H1 (cell line): Measurements from ENCODE around the gene TAF1D. TPM values are rescaled to one million over a fixed set of nuclear protein-coding genes. Genes with fewer than 3 reads are reported as not detected.
"Not testable (repeated sequence)": the region's sequence is repeated elsewhere in the genome, so short reads cannot be mapped to it uniquely, and the experiment has no call there.

Experiments used
- CTCF ChIA-PET: fragments of 300-600 bp; sonication (Branson Sonifier 250); formaldehyde crosslinking; loops from one replicate; lab custom pipeline; 2021; ENCODE audit not compliant: partially characterized antibody; lab: Charles Lee
- POLR2A ChIA-PET: fragments of 300-600 bp; sonication (Branson Sonifier 250); formaldehyde crosslinking; loops from one replicate; lab custom pipeline; 2021; ENCODE audit warnings: inconsistent platforms; ENCODE audit not compliant: partially characterized antibody; lab: Charles Lee
- DNase-seq, 2 experiments: peaks; one replicate each; pipeline versions ENCODE4 v3.0.0 to v3.0.0-alpha.2; 2010 to 2022; ENCODE audit warnings: low spot score in 2 of 2, low read depth in 1 of 2, mixed read lengths in 1 of 2
- FAIRE-seq: peaks from 2 replicates; lab custom pipeline; 2011; peaks lifted over from hg19 to GRCh38; lab: Jason Lieb, UNC
- H2AFZ ChIP-seq: 2 replicates; pipeline ENCODE4 v1.8.1; 2012; ENCODE audit warnings: low read length, inconsistent platforms
- H2AK5ac ChIP-seq: 2 replicates; pipeline ENCODE4 v1.6.1; 2013; ENCODE audit warnings: low read depth, low read length
- H2BK120ac ChIP-seq: replicated peaks from 2 replicates; pipeline ENCODE3; 2013; ENCODE audit warnings: low read depth, low read length, inconsistent platforms
- H2BK12ac ChIP-seq: 2 replicates; pipeline ENCODE4 v1.6.1; 2013; ENCODE audit warnings: low read depth, low read length
- H2BK15ac ChIP-seq: 2 replicates; pipeline ENCODE4 v1.6.1; 2013; ENCODE audit warnings: low read length
- H2BK20ac ChIP-seq: 2 replicates; pipeline ENCODE4 v1.6.1; 2013; ENCODE audit warnings: low read length
- H2BK5ac ChIP-seq: 2 replicates; pipeline ENCODE4 v1.6.1; 2013; ENCODE audit warnings: low read depth, low read length
- H3K14ac ChIP-seq: 2 replicates; pipeline ENCODE4 v1.6.1; 2013; ENCODE audit warnings: inconsistent platforms; ENCODE audit not compliant: insufficient read length
- H3K18ac ChIP-seq: 2 replicates; pipeline ENCODE4 v1.6.1; 2013; ENCODE audit warnings: low read length; ENCODE audit errors: extremely low read depth
- H3K23ac ChIP-seq: 2 replicates; pipeline ENCODE4 v1.6.1; 2013; ENCODE audit warnings: inconsistent platforms; ENCODE audit not compliant: insufficient read length
- H3K23me2 ChIP-seq: 2 replicates; pipeline ENCODE4 v1.6.1; 2013; ENCODE audit warnings: low read depth, low read length
- H3K27ac ChIP-seq: 2 replicates; pipeline ENCODE4 v1.6.1; 2011; ENCODE audit warnings: low read depth, low read length, inconsistent platforms
- H3K27me3 ChIP-seq, 4 experiments: replicated peaks in 1 of 4; 1 replicate in 1 of 4; 2 replicates in 3 of 4; pipeline versions ENCODE4 v1.6.1 to v1.8.1; 2011 to 2013; ENCODE audit warnings: low read length in 3 of 4, mild to moderate bottlenecking in 3 of 4, inconsistent platforms in 2 of 4, mixed read lengths in 2 of 4, moderate library complexity in 1 of 4; ENCODE audit not compliant: control insufficient read depth in 3 of 4, insufficient read depth in 3 of 4; ENCODE audit errors: extremely low read depth in 1 of 4
- H3K36me3 ChIP-seq, 4 experiments: 2 replicates each; pipeline versions ENCODE4 v1.6.1 to v1.8.1; 2011 to 2013; ENCODE audit warnings: mild to moderate bottlenecking in 4 of 4, low read length in 3 of 4, moderate library complexity in 2 of 4, control low read depth in 1 of 4, inconsistent platforms in 1 of 4; ENCODE audit not compliant: insufficient read depth in 4 of 4, control insufficient read depth in 2 of 4
- H3K4ac ChIP-seq: replicated peaks from 2 replicates; pipeline ENCODE3; 2013; ENCODE audit warnings: low read length, low read depth, mixed read lengths, inconsistent platforms; ENCODE audit not compliant: insufficient read length
- H3K4me1 ChIP-seq, 4 experiments: replicated peaks in 1 of 4; 1 replicate in 1 of 4; 2 replicates in 3 of 4; pipeline versions ENCODE4 v1.6.1 to v1.8.1; 2011 to 2013; ENCODE audit warnings: low read length in 3 of 4, inconsistent platforms in 2 of 4, mixed read lengths in 1 of 4; ENCODE audit not compliant: insufficient read depth in 4 of 4, control insufficient read depth in 3 of 4
- H3K4me2 ChIP-seq, 2 experiments: 2 replicates each; pipeline versions ENCODE4 v1.6.1 to v1.8.1; 2011 to 2013; ENCODE audit warnings: low read depth in 2 of 2, low read length in 2 of 2, control low read depth in 1 of 2, inconsistent platforms in 1 of 2, mild to moderate bottlenecking in 1 of 2; ENCODE audit not compliant: insufficient read depth in 1 of 2
- H3K4me3 ChIP-seq, 4 experiments: fragments of 200-600, 300-600 bp in 1 of 4; sonication (generic), shearing (Covaris generic), sonication (Bioruptor Twin) in 1 of 4; 2 replicates each; pipeline versions ENCODE4 v1.5.1 to v1.8.1; 2011 to 2016; ENCODE audit warnings: low read length in 4 of 4, low read depth in 3 of 4, control low read depth in 2 of 4, inconsistent platforms in 2 of 4, mild to moderate bottlenecking in 2 of 4, mixed read lengths in 1 of 4, moderate library complexity in 1 of 4; ENCODE audit not compliant: insufficient read depth in 2 of 4; ENCODE audit errors: extremely low read depth in 1 of 4
- H3K56ac ChIP-seq: replicated peaks from 2 replicates; pipeline ENCODE3; 2013; ENCODE audit warnings: low read depth, mild to moderate bottlenecking, mixed read lengths, low read length, inconsistent platforms; ENCODE audit not compliant: insufficient read length
- H3K79me1 ChIP-seq: 2 replicates; pipeline ENCODE4 v1.6.1; 2013; ENCODE audit warnings: low read depth, low read length, control low read depth
- H3K79me2 ChIP-seq, 2 experiments: 2 replicates each; pipeline versions ENCODE4 v1.6.1 to v1.8.1; 2012 to 2013; ENCODE audit warnings: low read length in 2 of 2, mild to moderate bottlenecking in 2 of 2, inconsistent platforms in 1 of 2; ENCODE audit not compliant: insufficient read depth in 2 of 2, control insufficient read depth in 1 of 2
- H3K9ac ChIP-seq, 4 experiments: replicated peaks in 1 of 4; 1 replicate in 1 of 4; 2 replicates in 3 of 4; pipeline versions ENCODE4 v1.6.1 to v1.8.1; 2011 to 2013; ENCODE audit warnings: low read depth in 3 of 4, low read length in 3 of 4, control low read depth in 2 of 4, mild to moderate bottlenecking in 2 of 4, moderate library complexity in 2 of 4, inconsistent platforms in 1 of 4; ENCODE audit errors: extremely low read depth in 1 of 4
- H3K9me3 ChIP-seq, 2 experiments: 2 replicates each; pipeline versions ENCODE4 v1.6.1 to v1.8.1; 2012 to 2013; ENCODE audit warnings: mild to moderate bottlenecking in 2 of 2, moderate library complexity in 2 of 2, control low read depth in 1 of 2, inconsistent platforms in 1 of 2, low read depth in 1 of 2, low read length in 1 of 2, mixed read lengths in 1 of 2; ENCODE audit not compliant: insufficient read depth in 2 of 2
- H4K20me1 ChIP-seq, 2 experiments: replicated peaks in 1 of 2; 2 replicates each; pipeline versions ENCODE3 to v1.8.1; 2011 to 2013; ENCODE audit warnings: inconsistent platforms in 2 of 2, low read length in 2 of 2, mild to moderate bottlenecking in 1 of 2; ENCODE audit not compliant: insufficient read depth in 2 of 2, control insufficient read depth in 1 of 2
- H4K5ac ChIP-seq: 2 replicates; pipeline ENCODE4 v1.6.1; 2013; ENCODE audit warnings: low read length, low read depth, mixed read lengths, inconsistent platforms; ENCODE audit not compliant: insufficient read length
- H4K8ac ChIP-seq: 2 replicates; pipeline ENCODE4 v1.8.0; 2013; ENCODE audit warnings: mild to moderate bottlenecking, moderate library complexity, low read length, inconsistent platforms; ENCODE audit not compliant: insufficient read depth; ENCODE audit errors: extremely low read depth
- H4K91ac ChIP-seq: replicated peaks from 2 replicates; pipeline ENCODE3; 2013; ENCODE audit warnings: low read length, mixed read lengths, inconsistent platforms; ENCODE audit not compliant: insufficient read length
- WGBS, 2 experiments: shearing (Covaris generic) in 1 of 2; methylation state at CpG; one replicate each; pipeline versions ENCODE4 v1.1.6 to v1.1.7; 2013 to 2015; ENCODE audit warnings: low lambda C conversion rate in 2 of 2, mixed read lengths in 2 of 2, inconsistent platforms in 1 of 2, low coverage in 1 of 2, missing lambda C conversion rate in 1 of 2; ENCODE audit not compliant: insufficient replicate concordance in 2 of 2, insufficient coverage in 1 of 2, insufficient read length in 1 of 2; ENCODE audit errors: extremely low coverage in 1 of 2, missing lambda C conversion rate in 1 of 2; 5-methylcytosine and 5-hydroxymethylcytosine counted together
- polyA plus RNA-seq, 7 experiments: library from polyadenylated mRNA; depleted of rRNA in 3 of 7; stranded (reverse) in 5 of 7; unstranded in 2 of 7; fragments of >200 nt in 5 of 7; fragments of 200-250 nt in 2 of 7; gene quantifications; 1 replicate in 5 of 7; 2 replicates in 1 of 7; 4 replicates in 1 of 7; pipeline versions ENCODE4 v1.2.1 to v1.2.3, GENCODE V29; 2011 to 2013; ENCODE audit warnings: missing spikeins in 2 of 7, mixed read lengths in 2 of 7
- total RNA-seq: library from RNA; stranded (reverse); fragmentation: NEBNext Ultra II Directional; extraction: Animal tissue kit (Norgen Biotek cat#: 25700); gene quantifications from 2 replicates; pipeline ENCODE4 v1.2.1, GENCODE V29; 2021

The TAF1D gene
- total and polyA plus RNA-seq, 2 of the 8 experiments (the other 6 are each of a cell fraction or from before 2014, with no cell fraction given), result 64.7 to 212 TPM

- not testable (repeated sequence) for FAIRE-seq
Measured at GRCh38 chr11:93774560-93774959, 33.3 kb upstream of the TAF1D start.

More at GRCh38 chr11:93774560-93774959, 33.3 kb upstream of the TAF1D start:
- WGBS, 2 experiments, result 89% methylated on average over 3 of the region's 3 CpGs; no CpG with 5 or more reads in 1 of the 2 experiments
- not testable (repeated sequence) for H4K20me1 ChIP-seq, H2BK5ac ChIP-seq, H3K4me3 ChIP-seq, H4K8ac ChIP-seq, H3K4me1 ChIP-seq, H2AFZ ChIP-seq, H3K79me2 ChIP-seq, H3K14ac ChIP-seq, H4K5ac ChIP-seq, H3K9ac ChIP-seq, H3K18ac ChIP-seq, H3K23me2 ChIP-seq, H3K27me3 ChIP-seq, H4K91ac ChIP-seq, H2BK12ac ChIP-seq, H2BK15ac ChIP-seq, H3K27ac ChIP-seq, H3K56ac ChIP-seq, H3K4me2 ChIP-seq, H2BK120ac ChIP-seq, H3K9me3 ChIP-seq, H2BK20ac ChIP-seq, H3K36me3 ChIP-seq, H3K79me1 ChIP-seq, H2AK5ac ChIP-seq, DNase-seq, H3K23ac ChIP-seq, H3K4ac ChIP-seq
- POLR2A ChIA-PET, result interaction anchor here (1.6 to 9.4 kb wide), 4 partner anchors 7 to 38 kb away, joined by 3 to 88 read pairs (median 14); partner anchors contain the start of genes C11orf54, MED17 and TAF1D
- CTCF ChIA-PET, result interaction anchor here (1.5 to 3.4 kb wide), 2 partner anchors 9 to 10 kb away, joined by 4 to 13 read pairs; partner anchors contain the start of gene MED17
